DMS79 (cell line): ENCODE data around the gene HSPA6.
"Not testable (repeated sequence)": the region's sequence is repeated elsewhere in the genome, so short reads cannot be mapped to it uniquely, and the experiment has no call there.

ENCODE experiments used
- DNase-seq: peaks from one replicate; lab custom pipeline; 2025; lab: John Stamatoyannopoulos, UW

Gene HSPA6

DNA sequence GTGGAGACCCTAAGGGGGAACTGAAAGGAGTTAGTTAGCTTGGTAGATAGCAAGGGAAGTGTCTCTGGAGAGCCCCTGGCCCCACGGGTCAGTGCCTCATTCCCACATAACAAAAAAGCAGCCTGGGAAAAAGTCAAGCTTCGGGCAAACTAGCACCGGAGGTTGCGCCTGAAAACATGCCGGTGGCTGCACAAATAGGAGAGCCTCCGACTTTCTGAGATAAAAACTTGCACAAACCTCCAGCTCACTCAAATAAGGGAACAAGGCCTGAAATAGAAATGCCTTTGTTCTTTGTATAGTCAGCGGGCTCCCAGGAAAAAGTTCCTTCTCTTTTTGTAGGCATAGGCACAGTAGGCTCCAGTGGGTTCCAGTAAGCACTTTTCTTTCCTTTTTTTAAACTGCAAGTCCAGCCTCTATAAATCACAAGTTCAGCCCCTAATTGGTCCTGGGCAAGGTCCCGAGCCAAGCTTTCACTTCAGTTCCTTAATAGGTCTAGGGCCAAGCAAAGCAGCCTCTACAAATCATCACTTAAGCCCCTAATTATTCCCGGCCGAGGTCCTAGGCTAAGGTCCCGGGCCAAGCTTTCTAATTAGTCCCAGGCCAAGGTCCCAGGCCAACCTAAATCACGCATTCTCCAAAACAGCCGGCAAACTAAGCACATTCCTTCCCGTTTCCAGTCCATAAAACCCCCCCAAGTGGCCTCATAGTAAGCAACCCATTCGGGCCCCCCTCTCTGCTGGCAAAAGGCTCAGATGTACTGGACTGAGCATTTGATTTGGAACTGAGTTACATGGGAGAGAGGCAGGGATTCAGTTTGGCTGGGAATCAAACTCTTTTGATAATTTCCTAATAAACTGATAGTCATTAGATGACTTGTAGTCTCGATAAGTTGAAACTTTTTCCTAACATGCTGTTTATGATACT lies 8.6 kb downstream of the HSPA6 start:
- DNase-seq: not testable (repeated sequence)

DNA sequence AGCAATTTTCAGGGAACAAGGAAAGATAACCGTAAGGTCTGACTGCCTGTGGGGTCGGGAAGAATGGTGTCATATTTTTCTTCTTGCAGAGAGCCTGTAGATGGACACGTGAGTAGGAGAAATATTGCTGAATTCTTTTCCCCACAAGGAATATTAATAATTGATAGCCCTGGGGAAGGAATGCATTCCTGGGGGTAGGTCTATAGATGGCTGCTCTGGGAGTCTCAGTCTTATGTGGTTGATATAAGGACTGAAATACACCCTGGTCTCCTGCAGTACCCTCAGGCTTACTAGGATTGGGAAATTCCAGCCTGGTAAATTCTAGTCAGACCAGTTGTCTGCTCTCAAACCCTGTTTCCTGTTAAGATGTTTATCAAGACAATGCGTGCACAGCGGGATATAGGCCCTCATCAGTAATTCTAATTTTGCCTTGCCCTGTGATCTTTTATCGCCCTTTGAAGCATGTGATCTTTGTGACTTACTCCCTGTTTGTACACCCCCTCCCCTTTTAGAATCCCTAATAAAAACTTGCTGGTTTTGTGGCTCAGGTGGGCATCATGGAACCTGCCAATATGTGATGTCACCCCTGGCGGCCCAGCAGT lies 12.8 kb downstream of the HSPA6 start:
- not testable (repeated sequence) for DNase-seq

DNA sequence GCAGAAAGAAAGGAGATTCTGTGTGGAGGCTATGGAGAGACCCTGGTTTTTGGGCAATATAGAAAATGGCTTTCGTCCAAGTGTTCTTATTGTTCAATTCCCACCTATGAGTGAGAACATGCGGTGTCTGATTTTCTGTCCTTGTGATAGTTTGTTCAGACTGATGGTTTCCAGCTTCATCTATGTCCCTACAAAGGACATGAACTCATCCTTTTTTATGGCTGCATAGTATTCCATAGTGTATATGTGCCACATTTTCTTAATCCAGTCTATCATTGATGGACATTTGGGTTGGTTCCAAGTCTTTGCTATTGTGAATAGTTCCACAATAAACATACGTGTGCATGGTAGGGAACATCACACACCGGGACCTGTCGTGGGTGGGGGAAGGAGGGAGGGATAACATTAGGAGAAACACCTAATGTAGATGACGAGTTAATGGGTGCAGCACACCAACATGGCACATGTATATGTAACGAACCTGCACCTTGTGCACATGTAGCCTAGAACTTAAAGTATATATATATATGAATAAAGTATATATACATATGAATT lies 14.7 kb downstream of the HSPA6 start:
- not testable (repeated sequence) for DNase-seq

DNA sequence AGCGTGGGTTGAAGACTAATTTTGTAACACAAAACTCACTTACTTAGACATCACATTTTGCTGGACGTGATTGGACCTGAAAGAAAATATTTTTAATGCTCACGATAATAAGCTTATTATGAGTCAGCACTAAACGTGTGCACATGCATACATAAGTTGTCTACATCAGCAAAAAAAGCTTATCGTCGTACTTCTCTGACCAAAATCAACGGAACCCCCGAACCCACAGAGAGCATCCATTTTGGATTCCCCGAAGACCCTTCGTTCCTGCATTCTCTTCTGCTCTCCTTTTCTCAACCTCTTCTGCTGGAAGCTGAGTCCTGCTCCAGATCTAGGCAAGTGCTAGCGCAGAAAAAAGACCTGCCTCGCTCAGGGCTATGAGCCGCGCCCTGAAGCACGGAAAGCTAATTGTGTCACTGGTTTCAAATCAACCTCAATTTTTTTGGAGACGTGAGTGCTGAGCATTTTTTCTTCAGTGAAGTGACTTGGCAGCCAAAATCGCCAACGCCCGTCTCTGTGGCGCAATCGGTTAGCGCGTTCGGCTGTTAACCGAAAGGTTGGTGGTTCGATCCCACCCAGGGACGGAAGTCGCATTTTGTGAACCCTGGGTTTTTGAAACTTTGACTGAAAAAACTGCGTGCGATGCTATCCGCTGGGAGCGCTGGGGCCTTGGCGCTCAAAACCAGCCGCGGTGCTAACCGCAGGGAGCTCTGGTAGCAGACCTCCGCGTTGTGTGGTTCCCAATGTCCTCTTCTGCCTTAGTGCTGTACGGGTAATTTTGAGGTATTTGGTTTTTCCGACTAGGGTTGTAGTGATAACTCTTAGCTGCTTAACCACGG lies 15.6 kb downstream of the HSPA6 start:
- peak; percentile 41 for DNase-seq

DNA sequence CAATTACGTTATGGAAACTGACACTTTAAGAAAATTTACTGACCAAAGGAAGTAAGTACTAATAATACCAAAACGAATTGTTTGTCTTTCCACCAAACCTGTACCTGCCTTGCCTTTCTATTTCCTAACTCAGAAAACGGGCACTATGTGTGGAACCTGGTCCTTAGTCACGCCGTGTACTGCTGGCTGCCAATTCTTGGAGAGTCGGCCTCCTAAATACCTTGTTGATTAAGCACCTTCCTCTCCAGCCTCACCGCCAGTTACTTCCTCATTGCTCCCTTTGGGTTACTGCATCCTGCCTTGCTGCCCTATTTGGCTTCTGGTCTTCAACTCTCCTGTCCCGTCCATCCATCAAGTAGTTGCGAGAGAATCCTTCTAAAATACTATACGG lies 16.2 kb downstream of the HSPA6 start:
- DNase-seq: not testable (repeated sequence)

DNA sequence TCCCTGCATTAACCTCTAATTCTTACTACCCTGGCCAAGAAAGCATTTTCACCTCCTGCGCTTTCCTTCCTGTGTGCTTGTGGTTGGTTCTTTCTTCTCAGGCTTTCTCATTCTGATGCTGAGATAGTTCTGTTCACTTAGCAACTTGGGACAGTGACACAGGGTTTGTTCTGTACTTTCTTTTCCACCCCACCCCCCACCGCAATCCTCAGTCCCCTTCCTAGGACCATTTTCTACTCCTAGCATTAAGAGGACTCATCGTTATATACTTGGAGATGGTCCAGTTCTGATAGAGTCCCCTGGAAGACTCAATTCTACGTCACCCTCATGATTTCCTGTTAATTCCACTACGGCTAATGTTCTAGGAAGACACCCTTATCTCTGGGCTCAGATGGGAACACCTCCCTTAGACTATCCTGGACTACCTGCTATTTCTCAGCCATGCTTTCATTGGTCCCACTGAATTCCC lies 17.8 kb downstream of the HSPA6 start:
- DNase-seq: not testable (repeated sequence)

DNA sequence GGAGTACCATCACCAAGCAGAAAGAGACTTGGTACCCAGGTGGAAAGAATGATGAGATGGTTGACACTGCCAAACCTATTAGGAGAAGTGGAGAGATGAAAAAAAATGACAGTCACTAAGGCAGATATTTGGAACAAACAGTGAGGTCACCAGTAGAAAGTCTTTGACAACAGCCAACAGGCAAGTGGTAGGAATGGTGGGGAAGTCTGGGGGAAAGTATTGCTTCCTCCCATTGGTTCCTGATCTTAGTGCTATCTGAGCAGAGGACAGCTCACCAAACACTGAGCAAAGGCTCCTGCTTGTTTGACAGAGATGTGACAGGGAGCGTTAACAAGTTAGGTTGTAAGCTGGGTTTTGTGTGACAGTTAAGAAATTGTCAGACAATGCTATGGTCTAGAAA lies 18.8 kb downstream of the HSPA6 start:
- DNase-seq: not testable (repeated sequence)

DNA sequence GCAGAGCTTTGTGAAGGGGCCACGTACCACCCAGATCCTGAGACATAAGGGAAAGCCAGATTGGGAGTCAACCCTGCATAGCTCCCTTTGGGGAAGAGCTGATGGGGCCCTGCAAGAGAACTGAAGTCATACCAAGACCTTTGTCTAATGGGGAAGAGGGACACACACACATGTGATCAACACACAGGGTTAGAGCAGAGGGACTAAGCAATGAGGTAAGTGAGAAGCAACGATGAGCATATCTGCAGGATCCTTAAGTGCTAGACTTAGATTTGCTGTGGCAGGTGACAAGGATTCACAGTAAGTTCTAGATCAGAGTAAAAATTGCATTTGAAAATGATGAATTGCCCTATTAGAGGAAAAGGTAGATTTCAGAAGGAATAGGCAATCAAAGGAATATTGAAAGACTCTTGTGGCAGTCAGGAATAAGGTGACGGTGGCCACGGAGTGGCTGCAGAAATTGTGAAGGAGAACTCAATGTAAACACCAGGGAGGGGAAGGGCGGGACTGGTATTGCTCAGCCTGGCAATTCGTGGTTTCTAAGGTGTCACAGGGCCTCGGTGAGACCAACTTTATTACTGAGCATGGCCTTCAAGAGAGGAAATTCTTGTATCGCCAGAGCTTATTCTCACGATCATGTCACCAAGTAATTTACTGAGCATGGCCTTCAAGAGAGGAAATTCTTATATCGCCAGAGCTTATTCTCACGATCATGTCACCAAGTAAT lies 20.8 kb downstream of the HSPA6 start:
- DNase-seq: not testable (repeated sequence)

DNA sequence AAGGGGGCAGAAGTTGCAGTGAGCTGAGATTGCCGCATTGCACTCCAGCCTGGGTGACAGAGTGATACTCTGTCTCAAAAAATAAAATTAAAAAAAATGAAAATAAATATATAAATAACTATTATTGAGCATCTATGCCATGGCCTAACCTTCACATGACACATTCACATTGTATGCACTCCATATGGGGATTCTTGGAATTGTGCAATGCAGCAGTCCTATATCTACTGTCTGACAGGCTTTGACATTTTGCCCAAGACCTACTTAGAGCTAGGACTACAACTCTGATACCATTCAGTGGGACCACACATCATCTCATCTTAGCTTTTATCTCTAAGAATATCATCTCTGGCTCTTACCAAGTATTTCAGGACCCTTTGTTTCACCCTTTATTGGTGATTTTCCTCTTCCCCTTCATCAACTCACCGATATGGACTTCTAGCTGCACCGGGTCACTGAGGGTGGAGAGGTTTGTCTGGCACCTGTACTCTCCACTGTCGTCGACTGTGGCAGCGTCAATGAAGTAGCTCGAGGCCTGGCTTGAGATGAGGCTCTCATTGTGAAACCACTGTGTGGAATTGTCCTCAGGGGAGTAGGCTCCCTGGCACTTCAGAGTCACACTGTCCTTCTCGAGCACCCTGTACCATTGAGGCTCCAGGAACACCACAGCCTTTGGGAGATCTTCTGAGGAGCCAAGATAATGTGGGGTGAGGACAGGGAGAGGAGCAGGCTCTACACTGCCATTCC lies 23.8 kb downstream of the HSPA6 start:
- DNase-seq: not testable (repeated sequence)

DNA sequence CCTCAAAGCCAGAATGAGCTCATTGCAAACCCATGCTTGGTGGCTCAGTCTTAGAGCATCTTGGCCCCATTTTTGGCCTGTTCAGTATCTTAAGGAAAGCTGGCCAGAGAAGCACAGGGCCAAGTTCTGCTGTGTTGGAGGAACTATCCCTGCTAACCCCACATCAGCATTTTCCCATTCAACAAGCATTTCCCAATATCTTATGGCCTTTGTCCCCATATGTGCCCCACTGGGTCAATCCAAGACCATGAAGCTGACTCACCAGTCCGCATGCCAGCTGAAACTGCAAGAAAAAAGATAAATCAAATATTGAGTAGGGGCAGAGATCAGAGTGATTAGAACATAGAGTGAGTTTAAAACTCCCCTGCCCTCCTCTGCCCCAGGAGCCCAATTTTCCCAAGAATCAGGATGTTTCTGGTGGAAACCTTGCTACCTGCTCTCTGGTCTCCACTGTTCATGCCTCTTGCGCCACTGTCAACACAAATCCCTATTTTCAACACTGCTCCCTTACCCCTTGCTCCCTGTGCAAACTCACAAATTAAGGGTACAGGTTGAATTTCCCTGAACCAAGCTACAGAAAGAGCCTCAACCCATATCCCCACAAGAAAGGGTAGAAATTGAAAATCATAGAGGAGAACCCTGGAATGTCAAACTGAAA lies 24.5 kb downstream of the HSPA6 start:
- not testable (repeated sequence) for DNase-seq

DNA sequence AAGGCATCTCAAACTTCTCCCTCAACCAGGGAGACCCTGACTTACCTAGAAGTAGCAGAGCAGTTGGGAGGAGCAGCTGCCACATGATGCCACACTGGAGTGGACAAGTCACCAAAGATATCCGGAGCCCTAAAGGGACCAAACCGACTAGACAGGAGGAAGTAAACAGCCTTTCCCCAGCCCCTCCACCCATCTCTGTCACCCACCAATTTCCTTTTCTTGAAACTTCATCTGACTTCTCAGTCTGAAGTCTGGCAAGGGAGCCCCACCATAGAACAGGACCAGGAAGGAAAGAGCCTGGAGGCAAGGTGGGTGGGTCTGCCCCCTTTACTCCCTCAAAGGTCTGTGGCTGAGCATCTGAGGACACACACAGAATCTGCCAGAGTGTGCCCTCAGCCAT lies 25.3 kb downstream of the HSPA6 start, which contains the start of gene FCGR3A:
TSS of gene FCGR3A (minus strand) at position 167 of the 400 bp plus-strand sequence. CDS start at position 85, 82 bp downstream.
- DNase-seq: no peak

DNA sequence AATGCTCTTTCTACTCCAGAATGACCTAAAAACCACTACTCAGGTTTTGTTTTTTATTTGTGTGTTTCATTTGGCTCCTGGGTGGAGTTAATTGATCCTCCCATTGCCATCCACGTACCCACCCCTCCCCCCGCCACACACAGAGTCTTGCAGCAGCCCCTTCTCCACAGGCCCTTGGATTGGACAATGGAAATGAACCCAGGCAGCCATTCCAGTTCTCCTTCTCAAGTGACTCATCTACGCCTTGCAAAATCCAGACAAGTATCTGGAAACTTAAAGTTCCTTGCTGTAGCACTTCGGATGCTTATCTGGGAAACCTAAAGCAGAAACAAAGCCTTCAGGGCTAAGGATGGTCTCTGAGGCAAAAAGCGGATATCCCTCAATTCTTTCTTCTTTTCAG lies 26.6 kb downstream of the HSPA6 start:
- DNase-seq: not testable (repeated sequence)

DNA sequence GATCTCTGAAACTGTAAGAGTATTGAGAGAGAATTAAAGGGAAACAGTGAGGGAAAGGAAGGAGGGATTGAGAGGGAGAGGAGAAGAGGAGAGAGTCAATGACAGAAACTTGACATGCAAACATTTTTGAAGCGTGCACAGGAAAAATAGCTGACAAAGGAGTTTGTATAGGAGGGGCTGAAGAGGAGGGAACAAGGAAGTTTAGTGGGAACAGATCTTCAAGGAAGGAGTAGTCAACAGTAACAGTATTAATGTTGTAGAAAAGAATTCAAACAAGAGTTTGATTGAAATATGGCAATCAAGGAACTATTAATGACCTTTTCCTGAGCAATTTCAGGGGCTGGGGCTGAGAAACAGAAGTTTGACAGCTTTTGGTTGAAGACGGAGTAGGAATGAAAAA lies 29.3 kb downstream of the HSPA6 start:
- not testable (repeated sequence) for DNase-seq

DNA sequence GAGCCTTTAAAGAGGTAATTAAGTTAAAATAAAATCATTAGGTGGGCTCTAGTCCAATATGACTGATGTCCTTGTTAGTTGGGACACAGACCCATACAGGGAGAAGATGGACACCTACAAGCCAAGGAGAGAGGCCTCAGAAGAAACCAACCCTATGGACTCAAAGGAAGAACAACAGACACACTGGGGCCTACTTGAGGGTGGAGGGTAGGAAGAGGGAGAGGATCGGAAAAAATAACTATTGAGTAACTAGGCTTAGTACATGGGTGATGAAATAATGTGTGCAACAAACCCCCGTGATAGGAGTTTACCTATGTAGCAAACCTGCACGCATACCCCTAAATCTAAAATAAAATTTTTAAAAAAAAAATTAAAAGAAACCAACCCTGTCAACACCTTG lies 30.0 kb downstream of the HSPA6 start:
- DNase-seq: not testable (repeated sequence)

DNA sequence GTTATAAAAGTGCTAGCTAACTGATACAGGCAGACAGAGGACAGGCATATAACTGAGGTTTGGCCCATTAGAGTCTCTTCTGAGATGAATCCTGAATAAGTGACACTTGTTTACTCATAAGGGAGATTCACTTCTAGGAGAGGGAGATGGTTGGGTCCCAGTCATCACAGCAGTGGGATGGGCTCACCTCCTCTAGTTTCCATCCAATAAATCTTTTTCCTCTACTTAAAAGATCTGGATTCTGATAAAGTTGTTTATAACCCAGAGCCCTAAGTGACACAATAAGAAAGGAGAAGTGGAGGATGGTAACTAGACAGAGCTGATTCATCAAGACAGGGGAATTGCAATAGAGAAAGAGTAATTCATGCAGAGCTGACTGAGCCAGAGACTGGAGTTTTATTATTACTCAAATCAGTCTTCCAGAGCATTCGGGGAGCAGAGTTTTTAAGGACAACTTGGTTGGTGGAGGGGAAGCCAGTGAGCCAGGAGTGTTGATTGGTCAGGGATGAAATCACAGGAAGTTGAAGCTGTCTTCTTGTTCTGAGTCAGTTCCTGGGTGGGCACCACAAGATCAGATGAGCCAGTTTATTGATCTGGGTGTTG lies 30.6 kb downstream of the HSPA6 start:
- not testable (repeated sequence) for DNase-seq

DNA sequence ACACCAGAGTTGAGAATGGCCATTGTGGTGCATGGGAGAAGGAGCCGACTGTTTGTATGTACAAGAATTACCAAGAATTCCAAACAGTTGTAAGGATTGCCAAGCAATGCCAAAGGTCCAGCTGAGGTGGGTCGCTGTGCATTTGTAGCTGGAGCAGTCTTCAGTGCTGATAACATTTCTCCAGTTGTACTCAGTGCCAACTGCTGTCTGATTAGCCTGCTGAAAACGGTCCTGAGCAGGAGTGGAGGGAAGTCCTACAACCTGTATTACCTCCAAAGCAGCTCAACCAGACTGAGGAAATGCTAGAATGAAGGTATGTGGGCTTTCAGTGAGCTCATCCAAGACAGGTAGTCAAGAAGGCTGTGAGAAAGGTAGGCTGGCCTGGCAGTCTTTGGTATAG lies 31.8 kb downstream of the HSPA6 start:
- DNase-seq: not testable (repeated sequence)

DNA sequence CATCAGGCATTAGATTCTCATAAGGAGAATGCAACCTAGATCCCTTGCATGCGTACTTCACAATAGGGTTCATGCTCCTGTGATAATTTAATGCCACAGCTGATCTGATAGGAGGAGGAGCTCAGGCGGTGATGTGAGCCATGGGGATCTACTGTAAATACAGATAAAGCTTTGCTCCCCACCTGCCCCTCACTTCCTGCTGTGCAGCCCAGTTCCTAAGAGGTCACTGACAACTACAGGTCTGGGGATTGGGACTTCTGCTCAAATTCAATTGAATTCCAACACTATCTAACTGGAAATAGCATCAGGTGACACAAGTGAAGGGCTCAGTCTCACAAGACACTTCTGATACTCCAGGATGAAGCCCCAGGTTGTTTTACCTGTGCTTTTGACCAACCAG lies 32.6 kb downstream of the HSPA6 start:
- not testable (repeated sequence) for DNase-seq

DNA sequence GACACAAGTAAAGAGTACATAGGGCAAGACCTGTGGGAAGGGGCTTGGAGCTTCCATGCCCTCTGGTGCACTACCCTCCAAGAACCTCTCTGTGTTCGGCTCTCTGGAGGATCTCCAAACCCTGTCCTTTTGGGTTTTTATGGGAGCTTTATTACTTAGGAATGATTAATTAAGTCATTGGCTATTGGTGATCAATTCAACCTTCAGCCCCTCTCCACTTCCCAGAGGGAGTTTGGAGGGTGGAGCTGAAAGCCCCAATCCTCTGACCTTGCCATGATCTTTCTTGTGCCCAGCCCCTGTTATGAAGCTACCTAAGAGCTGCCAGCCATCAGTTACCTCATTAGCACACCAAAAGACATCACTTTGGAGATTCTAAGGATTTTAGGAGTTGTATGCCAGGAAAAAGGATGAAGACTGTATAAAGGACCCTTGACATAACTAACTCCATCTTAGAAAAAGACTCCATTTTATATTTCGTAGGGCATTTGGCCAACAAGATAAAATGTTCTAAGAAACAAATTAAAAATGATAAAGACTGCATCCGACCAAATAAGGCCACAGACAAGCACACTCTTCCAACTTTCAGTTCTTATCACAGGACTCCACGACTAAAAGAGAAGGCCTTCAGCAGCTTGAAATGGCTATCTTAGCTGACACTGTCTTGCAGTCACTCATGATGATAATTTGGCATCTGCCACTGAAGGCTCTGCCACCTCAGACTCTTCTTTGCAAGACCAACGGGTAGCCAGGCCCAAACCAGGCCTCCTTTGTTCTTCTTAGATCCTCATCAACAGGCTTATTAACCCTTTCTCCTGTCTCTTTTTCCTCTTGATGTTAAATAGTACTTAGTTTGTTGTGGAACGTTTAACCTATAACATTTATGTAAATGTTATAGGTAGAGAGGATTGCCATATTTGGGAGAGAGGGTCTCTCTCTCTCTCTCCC lies 33.4 kb downstream of the HSPA6 start:
- DNase-seq: not testable (repeated sequence)
